SK-N-SH (cell line): ENCODE measurements around the gene TACC2.

Experiments used
- CHD2 ChIP-seq: fragments of 150-350 bp; IDR thresholded peaks from 2 replicates; pipeline ENCODE4 v1.6.1; 2018; ENCODE audit warnings: low read length; ENCODE audit not compliant: partially characterized antibody
- CTCF ChIP-seq: fragments of 200-600 bp; sonication (generic); IDR thresholded peaks from 2 replicates; pipeline ENCODE4 v1.6.1; 2017; ENCODE audit warnings: antibody characterized with exemption, mild to moderate bottlenecking, moderate library complexity
- ELF1 ChIP-seq: IDR thresholded peaks from 2 replicates; pipeline ENCODE4 v1.4.0; 2012
- EP300 ChIP-seq, 2 experiments: IDR thresholded peaks; 2 replicates each; pipeline versions ENCODE4 v1.4.0 to v1.6.1; 2012; ENCODE audit warnings: borderline replicate concordance in 1 of 2, low read depth in 1 of 2, low read length in 1 of 2
- EZH2phosphoT487 ChIP-seq: fragments of 200-600 bp; sonication (generic); IDR thresholded peaks from 2 replicates; pipeline ENCODE4 v1.6.1; 2017; ENCODE audit warnings: low read depth, mixed run types, mild to moderate bottlenecking, antibody characterized with exemption, moderate library complexity, borderline replicate concordance
- MAX ChIP-seq: IDR thresholded peaks from 2 replicates; pipeline ENCODE4 v1.4.0; 2012; ENCODE audit warnings: low read depth
- NFIC ChIP-seq: IDR thresholded peaks from 2 replicates; pipeline ENCODE4 v1.4.0; 2012; ENCODE audit warnings: borderline replicate concordance
- POLR2AphosphoS5 ChIP-seq: IDR thresholded peaks from 2 replicates; pipeline ENCODE4 v1.6.1; 2012; ENCODE audit warnings: low read depth, low read length
- REST ChIP-seq: IDR thresholded peaks from 2 replicates; pipeline ENCODE4 v1.6.1; 2012; ENCODE audit warnings: mild to moderate bottlenecking, low read depth, low read length, moderate library complexity
- RXRA ChIP-seq: IDR thresholded peaks from 2 replicates; pipeline ENCODE4 v1.4.0; 2012; ENCODE audit warnings: low read depth, mild to moderate bottlenecking, borderline replicate concordance
- SIN3A ChIP-seq: IDR thresholded peaks from 2 replicates; pipeline ENCODE4 v1.6.1; 2012; ENCODE audit warnings: low read depth, mild to moderate bottlenecking, low read length, moderate library complexity, borderline replicate concordance
- TAF1 ChIP-seq: IDR thresholded peaks from 2 replicates; pipeline ENCODE4 v1.6.1; 2012; ENCODE audit warnings: low read depth, mild to moderate bottlenecking, low read length, moderate library complexity, borderline replicate concordance
- TEAD4 ChIP-seq: IDR thresholded peaks from 2 replicates; pipeline ENCODE4 v1.4.0; 2012; ENCODE audit warnings: mild to moderate bottlenecking, borderline replicate concordance; ENCODE audit not compliant: insufficient read depth
- USF2 ChIP-seq: fragments of 150-350 bp; IDR thresholded peaks from 2 replicates; pipeline ENCODE4 v1.6.1; 2017; ENCODE audit warnings: antibody characterized with exemption, low read length, low read depth, borderline replicate concordance

- no peak for TF ChIP-seq POLR2AphosphoS5
- no peak for TF ChIP-seq MAX
- no peak for TF ChIP-seq ELF1
- peak; percentile 28; the same call in 1 of the 2 replicates for TF ChIP-seq CTCF
- no peak for TF ChIP-seq USF2
- TF ChIP-seq SIN3A: no peak
- TF ChIP-seq EP300 (IDR thresholded peaks at IDR 0.05; ENCODE audit: borderline replicate concordance in 1 of 2, low read depth in 1 of 2, low read length in 1 of 2): no peak
- TF ChIP-seq EZH2phosphoT487: no peak
- TF ChIP-seq TEAD4: no peak
- TF ChIP-seq REST: no peak
- TF ChIP-seq CHD2: no peak
- TF ChIP-seq NFIC: no peak
- TF ChIP-seq RXRA: no peak
- no peak for TF ChIP-seq TAF1
Measured at GRCh38 chr10:122029499-122030199, 40.7 kb downstream of the TACC2 start.
